WTC11 (cell line): ENCODE results near the gene TMEM120A. TPM values are rescaled to one million over a fixed set of nuclear protein-coding genes. Genes with fewer than 3 reads are reported as not detected.

Experiments
- ATAC-seq: fragments of 200-7000 bp; cut with Tn5 transposase; 2 replicates; pipeline ENCODE4 v1.10.0; 2021; ENCODE audit warnings: mild to moderate bottlenecking, moderate library complexity
- CTCF ChIA-PET: fragments of 300-600 bp; sonication (Branson Sonifier 250); formaldehyde crosslinking; loops from one replicate; lab custom pipeline; 2021; ENCODE audit warnings: antibody characterized with exemption; lab: Charles Lee
- POLR2A ChIA-PET: fragments of 350-600 bp; sonication (Branson Sonifier 250); formaldehyde crosslinking; loops from one replicate; lab custom pipeline; 2021; ENCODE audit warnings: antibody characterized with exemption; lab: Charles Lee
- DNase-seq: peaks from one replicate; pipeline ENCODE4 v3.0.0; 2021; ENCODE audit warnings: low spot score
- H3K27ac Mint-ChIP-seq: 2 replicates; pipeline ENCODE4 v1.8.0; 2021; ENCODE audit warnings: mixed read lengths
- H3K27me3 Mint-ChIP-seq: 2 replicates; pipeline ENCODE4 v1.8.0; 2021; ENCODE audit warnings: low read depth, mild to moderate bottlenecking, moderate library complexity, mixed read lengths
- H3K36me3 Mint-ChIP-seq: 2 replicates; pipeline ENCODE4 v1.8.0; 2021; ENCODE audit warnings: mixed read lengths
- H3K4me1 Mint-ChIP-seq: 2 replicates; pipeline ENCODE4 v1.8.0; 2022; ENCODE audit warnings: mixed read lengths
- H3K4me3 Mint-ChIP-seq: 2 replicates; pipeline ENCODE4 v1.8.0; 2021; ENCODE audit warnings: mild to moderate bottlenecking, moderate library complexity, mixed read lengths
- H3K9me3 Mint-ChIP-seq: 2 replicates; pipeline ENCODE4 v1.8.0; 2021; ENCODE audit warnings: mixed read lengths
- CBFB ChIP-seq: sonication (generic); formaldehyde crosslinking; IDR thresholded peaks from 2 replicates; pipeline ENCODE4 v1.8.1; 2022; ENCODE audit warnings: mild to moderate bottlenecking, low read depth, missing genetic modification reagents
- CREM ChIP-seq: sonication (generic); formaldehyde crosslinking; IDR thresholded peaks from 2 replicates; pipeline ENCODE4 v1.8.1; 2022; ENCODE audit warnings: mild to moderate bottlenecking, missing genetic modification reagents, moderate library complexity
- ESRRA ChIP-seq: sonication (generic); formaldehyde crosslinking; IDR thresholded peaks from 2 replicates; pipeline ENCODE4 v1.8.1; 2022; ENCODE audit warnings: mild to moderate bottlenecking, missing genetic modification reagents, borderline replicate concordance
- FOXK1 ChIP-seq: sonication (generic); formaldehyde crosslinking; IDR thresholded peaks from 2 replicates; pipeline ENCODE4 v1.8.0; 2022; ENCODE audit warnings: mild to moderate bottlenecking, moderate library complexity, missing genetic modification reagents
- GABPB1 ChIP-seq: sonication (generic); formaldehyde crosslinking; IDR thresholded peaks from 2 replicates; pipeline ENCODE4 v1.8.1; 2023; ENCODE audit warnings: mild to moderate bottlenecking, missing genetic modification reagents
- PREB ChIP-seq: sonication (generic); formaldehyde crosslinking; IDR thresholded peaks from 2 replicates; pipeline ENCODE4 v1.8.1; 2022; ENCODE audit warnings: mild to moderate bottlenecking, missing genetic modification reagents, moderate library complexity, borderline replicate concordance
- PRRX2 ChIP-seq: fragments of 250-450 bp; sonication (Bioruptor Pico); IDR thresholded peaks from 2 replicates; pipeline ENCODE4 v1.8.0; 2021; ENCODE audit warnings: mild to moderate bottlenecking
- ZBTB43 ChIP-seq: sonication (generic); formaldehyde crosslinking; IDR thresholded peaks from 2 replicates; pipeline ENCODE4 v1.8.1; 2023; ENCODE audit warnings: mild to moderate bottlenecking, missing genetic modification reagents
- ZMAT4 ChIP-seq: fragments of 250-450 bp; sonication (Bioruptor Pico); IDR thresholded peaks from 2 replicates; pipeline ENCODE4 v1.9.0; 2021; ENCODE audit warnings: mild to moderate bottlenecking
- ZNF219 ChIP-seq: sonication (generic); formaldehyde crosslinking; IDR thresholded peaks from 2 replicates; pipeline ENCODE4 v1.8.0; 2023; ENCODE audit warnings: missing genetic modification reagents, mild to moderate bottlenecking, borderline replicate concordance
- ZNF232 ChIP-seq: sonication (generic); formaldehyde crosslinking; IDR thresholded peaks from 2 replicates; pipeline ENCODE4 v1.8.0; 2022; ENCODE audit warnings: mild to moderate bottlenecking, missing genetic modification reagents
- ZNF281 ChIP-seq: sonication (generic); formaldehyde crosslinking; IDR thresholded peaks from 2 replicates; pipeline ENCODE4 v1.8.0; 2023; ENCODE audit warnings: mild to moderate bottlenecking, missing genetic modification reagents
- total RNA-seq: library from RNA; stranded (reverse); gene quantifications from 3 replicates; pipeline ENCODE4 v1.2.3, GENCODE V29; 2021
- TF ChIP-seq, protein P1 (sequence below): sonication (generic); formaldehyde crosslinking; IDR thresholded peaks from 2 replicates; pipeline ENCODE4 v1.8.1; 2022; ENCODE audit warnings: low read depth, mild to moderate bottlenecking, moderate library complexity, missing genetic modification reagents, borderline replicate concordance
- TF ChIP-seq, protein P2 (sequence below): sonication (generic); formaldehyde crosslinking; IDR thresholded peaks from 2 replicates; pipeline ENCODE4 v1.8.0; 2022; ENCODE audit warnings: mild to moderate bottlenecking, missing genetic modification reagents

Gene TMEM120A
- total RNA-seq, 1 experiment from 2014 or later = 21.9 TPM

GRCh38 chr7:75995052-75995471 is 667 bp upstream of the TMEM120A start:
- POLR2A ChIA-PET = interaction anchor here (0.8 kb wide), 1 partner anchor 123 kb away, joined by 3 read pairs; no protein-coding TSS in a partner anchor

More at GRCh38 chr7:75995052-75995471, 667 bp upstream of the TMEM120A start:
- Mint-ChIP-seq H3K4me3 (peak overlapping the region; percentile 72), H3K36me3 (peaks cover 2% of the 10 kb centered on the region; the same call in 1 of the 2 replicates), H3K27ac (no peak overlapping the region; the same call in 1 of the 2 replicates), H3K9me3 (no peaks in the 10 kb centered on the region), H3K4me1 (peaks cover 18% of the 10 kb centered on the region), H3K27me3 (no peaks in the 10 kb centered on the region)
- ATAC-seq (no peak), DNase-seq (no peak)
- CTCF ChIA-PET = interaction anchor here (1.3 to 3.3 kb wide), 2 partner anchors 22 to 25 kb away, joined by 3 to 17 read pairs; no protein-coding TSS in a partner anchor
- TF ChIP-seq CBFB (CRISPR knock-in tag) (no peak), PREB (CRISPR knock-in tag) (no peak), ZBTB43 (no peak), GABPB1 (no peak), ZMAT4 (no peak), ESRRA (CRISPR knock-in tag) (no peak), ZNF281 (CRISPR knock-in tag) (no peak), CREM (CRISPR knock-in tag) (no peak), PRRX2 (CRISPR knock-in tag) (no peak), FOXK1 (no peak), ZNF232 (CRISPR knock-in tag) (no peak; the same call in 1 of the 2 replicates), ZNF219 (CRISPR knock-in tag) (no peak)
- TF ChIP-seq, protein P1, sequence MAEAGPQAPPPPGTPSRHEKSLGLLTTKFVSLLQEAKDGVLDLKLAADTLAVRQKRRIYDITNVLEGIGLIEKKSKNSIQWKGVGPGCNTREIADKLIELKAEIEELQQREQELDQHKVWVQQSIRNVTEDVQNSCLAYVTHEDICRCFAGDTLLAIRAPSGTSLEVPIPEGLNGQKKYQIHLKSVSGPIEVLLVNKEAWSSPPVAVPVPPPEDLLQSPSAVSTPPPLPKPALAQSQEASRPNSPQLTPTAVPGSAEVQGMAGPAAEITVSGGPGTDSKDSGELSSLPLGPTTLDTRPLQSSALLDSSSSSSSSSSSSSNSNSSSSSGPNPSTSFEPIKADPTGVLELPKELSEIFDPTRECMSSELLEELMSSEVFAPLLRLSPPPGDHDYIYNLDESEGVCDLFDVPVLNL (CRISPR knock-in tag) = no peak
- TF ChIP-seq, protein P2, sequence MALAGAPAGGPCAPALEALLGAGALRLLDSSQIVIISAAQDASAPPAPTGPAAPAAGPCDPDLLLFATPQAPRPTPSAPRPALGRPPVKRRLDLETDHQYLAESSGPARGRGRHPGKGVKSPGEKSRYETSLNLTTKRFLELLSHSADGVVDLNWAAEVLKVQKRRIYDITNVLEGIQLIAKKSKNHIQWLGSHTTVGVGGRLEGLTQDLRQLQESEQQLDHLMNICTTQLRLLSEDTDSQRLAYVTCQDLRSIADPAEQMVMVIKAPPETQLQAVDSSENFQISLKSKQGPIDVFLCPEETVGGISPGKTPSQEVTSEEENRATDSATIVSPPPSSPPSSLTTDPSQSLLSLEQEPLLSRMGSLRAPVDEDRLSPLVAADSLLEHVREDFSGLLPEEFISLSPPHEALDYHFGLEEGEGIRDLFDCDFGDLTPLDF = no peak
